NCI-H82 (cell line): ENCODE measurements around the gene USP6NL.
A peak's percentile ranks its signal among the peaks of the same experiment; 100 is the strongest.
"Not testable (repeated sequence)": the region's sequence is repeated elsewhere in the genome, so short reads cannot be mapped to it uniquely, and the experiment has no call there.

ENCODE experiments used
- DNase-seq: peaks from one replicate; lab custom pipeline; 2025; lab: John Stamatoyannopoulos, UW

USP6NL gene

DNA sequence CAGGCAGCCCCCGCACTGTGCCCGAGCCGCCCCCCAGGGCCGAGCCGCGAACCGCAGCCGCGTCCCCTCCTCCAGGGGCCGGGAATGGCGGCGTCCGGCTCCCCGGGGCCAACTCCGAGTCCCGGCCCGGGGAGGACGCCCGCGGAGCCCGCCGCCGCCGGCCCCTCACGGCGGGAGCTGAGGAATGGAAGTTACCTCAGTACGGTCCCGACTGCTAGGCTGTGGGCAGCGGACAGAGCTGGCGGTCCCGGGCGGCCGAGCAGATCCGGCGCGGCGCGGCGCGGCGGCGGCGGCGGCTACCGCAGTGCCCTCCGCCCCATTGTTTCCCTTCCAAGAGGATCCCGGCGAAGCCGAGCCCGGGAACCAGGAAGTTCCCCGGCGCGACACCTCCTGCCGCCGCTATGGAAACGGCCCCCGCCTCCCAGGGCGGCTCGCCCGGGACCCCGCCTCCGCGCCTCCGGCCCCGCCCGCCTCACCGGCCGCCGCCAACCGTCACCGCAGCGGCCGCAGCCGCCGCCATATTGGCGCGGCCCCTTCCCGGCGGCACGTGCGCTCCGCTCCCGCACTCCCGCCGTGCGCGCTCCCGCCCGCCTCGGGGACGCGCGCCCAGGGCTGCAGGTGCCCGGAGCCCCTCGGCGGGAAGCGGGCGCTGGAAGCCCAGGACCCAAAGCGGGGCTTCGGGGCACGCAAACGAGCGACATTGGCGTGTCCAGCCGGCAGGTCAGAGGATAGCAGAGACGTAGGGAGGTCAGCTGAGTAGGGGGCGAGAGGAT is at the start of gene USP6NL:
TSS of gene USP6NL (minus strand) at position 403 of the 773 bp plus-strand sequence. CDS start 14,016 bp downstream, outside the sequence.
- peak; percentile 68 for DNase-seq

DNA sequence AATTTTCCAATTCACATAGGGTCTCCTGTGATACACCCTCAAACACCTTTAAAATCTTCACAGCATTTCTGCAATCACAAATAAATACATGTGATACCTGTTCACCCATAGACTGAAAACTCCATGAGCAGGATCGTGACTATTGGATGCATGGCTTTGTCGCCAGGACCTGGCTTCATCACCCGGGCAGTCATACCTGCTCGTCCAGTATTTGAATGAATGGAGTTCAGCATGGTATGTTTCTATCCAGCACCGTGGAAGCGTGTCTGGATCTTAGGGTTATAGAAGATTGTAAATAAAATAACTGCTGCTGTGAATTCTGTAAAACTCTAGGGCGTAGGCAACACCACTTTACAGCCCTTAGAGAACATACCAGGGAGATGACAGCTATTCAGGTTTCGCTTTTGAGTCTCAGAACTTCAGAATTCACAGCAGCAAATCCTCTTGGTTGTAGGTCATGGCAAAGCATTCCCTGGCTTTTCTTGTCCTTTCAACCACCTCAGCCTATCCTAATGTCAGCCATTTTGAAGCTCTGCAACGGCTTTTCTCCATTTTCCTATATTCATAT is 47.4 kb upstream of the USP6NL start:
- DNase-seq = no peak

DNA sequence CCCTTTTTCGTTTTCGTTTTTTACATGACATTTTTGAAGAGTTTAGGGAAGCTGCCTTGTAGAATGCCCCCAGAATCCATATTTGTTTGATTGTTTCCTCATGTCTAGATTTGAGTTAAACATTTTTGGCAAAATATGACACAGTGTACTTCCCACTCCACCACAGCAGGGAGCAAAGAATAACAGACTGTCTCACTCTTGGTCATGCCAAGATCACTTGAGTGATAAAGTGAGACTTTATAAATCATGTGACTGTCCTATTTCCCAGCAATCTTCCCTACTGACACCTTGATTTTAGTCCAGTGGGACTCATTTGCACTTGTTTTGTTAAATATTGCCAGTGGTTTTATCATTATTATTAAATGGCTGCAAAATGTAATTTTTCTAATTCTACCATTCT is 44.4 kb upstream of the USP6NL start:
- no peak for DNase-seq

DNA sequence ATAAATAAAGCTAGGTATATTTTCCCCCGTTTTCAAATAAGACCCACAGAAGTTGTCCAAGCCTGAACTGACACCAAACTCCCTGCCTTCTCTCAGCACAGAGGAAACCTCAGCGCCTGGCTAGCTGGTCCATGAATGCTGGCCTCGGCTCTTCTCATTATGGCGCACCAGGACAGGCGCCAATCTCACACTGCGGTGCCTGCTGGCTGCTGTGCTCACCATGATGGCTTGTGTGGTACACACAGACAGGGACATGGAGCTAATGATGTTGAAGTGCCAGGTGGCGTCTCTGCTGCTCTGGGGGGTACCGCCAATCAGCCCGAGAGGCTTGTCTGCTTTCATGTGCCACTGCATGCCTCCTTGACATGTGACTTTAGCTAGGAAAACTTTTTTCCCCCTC is 43.2 kb upstream of the USP6NL start:
- no peak for DNase-seq

DNA sequence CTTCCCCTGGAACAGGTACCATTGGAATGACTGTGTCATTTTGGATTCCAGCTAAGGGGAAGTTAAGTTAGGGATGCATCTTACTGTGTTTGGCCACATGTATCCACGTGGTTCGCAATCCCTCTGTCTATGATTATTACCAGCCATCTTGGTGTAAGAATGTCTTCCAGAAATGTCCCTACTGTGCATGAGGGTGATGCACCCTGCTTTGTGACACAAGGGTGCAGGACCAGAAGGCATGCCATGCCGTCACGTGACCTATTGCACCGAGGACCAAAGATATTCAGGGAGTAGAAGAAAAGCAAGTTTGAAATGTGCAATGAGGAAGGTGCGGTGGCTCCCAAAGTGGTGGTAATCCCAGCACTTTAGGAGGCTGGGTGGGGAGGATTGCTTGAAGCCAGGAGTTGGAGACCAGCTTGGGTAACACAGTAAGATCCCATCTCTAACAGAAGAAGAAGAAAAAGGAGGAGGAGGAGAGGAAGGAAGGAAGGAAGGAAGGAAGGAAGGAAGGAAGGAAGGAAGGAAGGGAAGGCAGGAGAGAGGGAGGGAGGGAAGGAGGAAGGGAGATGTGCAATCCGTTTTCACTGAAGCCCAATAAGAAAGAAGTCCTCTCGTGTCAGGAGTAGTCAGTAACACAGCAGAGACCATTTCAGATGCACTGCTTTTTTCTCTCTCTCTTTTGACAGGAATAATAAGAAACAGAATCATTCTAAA is 42.5 kb upstream of the USP6NL start:
- DNase-seq = no peak

DNA sequence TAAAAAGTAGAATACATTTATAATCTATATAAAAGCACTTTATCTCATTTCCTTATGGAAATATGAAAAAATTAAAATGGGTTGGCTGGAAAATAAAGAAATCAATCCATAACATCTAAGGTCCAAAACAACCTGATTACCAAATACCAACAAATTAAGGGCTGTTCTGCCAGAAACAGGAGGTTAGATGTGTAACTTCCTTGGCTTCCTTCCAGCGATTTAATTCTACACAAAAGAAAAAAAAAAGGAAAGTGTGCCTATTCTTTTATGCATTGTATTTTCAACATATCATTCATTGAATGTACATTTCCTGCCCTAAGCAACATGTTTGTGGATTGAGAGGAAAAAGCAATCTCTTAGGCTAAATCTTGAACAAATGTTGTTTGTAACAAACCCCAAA is 36.2 kb upstream of the USP6NL start:
- DNase-seq = no peak

DNA sequence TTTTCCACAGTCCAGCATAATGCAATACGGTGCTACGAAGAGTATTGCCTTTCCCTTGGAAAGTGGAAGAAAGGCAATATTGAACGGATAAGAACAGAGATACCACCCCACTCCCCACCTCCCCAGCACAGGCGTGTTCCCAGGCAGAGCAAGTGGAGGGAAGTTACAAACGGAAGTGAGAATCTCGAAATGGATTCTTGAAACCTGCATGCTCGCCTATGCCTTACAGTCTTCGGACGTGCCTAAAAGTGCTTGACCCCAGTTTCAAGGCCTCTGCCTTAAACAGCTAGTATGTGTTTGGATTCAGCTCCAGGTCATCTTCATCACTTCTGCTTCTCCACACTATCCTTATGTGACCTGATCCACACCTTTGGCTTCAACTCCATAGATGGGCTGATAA is 35.0 kb upstream of the USP6NL start:
- DNase-seq = no peak

DNA sequence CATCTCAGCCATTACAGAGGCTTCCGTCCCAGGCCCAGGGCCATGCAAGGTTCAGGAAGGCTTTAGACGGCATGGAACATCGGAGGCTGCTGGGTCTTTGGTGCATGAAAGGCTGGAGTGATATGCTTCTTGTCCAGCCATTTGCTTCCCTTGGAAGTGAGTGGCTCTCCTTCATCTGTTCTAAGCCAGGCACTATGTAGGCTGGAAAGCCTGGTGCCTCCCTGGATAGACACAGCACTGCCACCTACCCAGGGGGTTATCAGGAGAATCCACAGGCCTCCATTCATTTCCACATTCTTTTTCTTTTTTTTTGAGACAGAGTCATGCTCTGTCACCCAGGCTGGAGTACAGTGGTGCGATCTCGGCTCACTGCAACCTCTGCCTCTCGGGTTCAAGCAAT is 31.6 kb upstream of the USP6NL start:
- no peak for DNase-seq

DNA sequence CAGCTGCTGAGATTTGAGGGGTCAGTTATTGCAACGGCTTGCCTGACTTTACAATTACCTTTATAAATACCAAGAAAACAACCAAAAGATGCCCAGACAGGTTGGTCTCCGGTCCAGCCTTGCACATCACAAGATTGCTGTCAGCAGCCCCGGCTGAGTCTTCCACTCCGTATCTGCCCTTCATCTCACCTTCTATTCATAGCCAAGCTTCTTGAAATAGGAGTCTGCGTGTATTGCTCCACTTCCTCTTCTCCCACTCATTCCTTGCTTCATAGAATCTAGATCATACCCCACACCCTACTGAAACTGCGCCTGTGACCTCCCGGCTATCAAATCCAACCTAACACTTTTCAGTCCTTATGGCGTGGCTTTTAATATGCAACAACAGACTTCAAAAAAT is 31.1 kb upstream of the USP6NL start:
- no peak for DNase-seq

DNA sequence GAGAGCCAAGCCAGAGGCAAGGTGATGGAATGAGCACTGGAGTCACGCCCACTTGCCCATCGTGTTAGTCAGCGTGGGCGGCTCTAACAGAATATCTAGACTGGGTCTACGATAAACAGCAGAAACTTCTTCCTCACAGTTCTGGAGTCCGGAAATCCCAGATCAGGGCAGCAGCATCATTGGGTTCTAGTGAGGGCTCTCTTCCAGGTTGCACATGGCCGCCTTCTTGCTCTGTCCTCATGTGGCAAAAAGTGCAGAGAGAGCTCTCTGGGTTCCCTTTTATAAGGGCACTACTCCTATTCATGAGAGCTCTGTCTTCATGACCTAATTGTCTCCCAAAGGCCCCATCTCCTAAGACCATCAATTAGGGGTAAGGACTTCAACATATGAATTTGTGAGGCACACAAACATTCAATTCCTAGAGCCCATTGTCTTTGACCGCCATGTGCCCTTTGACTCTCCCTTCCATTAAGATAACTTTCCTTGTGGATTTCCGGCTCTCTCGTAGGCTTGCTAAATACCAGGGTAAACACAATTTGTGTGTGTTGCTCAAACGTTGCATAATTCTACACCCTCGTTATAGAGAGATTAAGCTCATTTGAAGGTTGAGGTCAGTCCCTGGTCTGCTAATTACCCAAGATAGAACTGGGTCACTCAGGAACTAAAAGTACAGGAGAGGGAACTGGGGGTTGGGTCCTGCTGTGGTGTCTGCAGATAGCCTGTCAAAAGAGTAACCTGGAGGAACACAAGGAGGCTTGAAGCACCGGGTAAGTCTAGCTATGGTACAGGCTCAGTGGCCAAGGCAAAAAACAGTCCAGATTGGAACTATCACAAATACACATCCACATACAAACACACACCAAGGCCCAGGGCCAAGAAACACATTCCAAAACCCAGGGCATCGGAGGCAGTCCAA is 28.7 kb upstream of the USP6NL start:
- no peak for DNase-seq

DNA sequence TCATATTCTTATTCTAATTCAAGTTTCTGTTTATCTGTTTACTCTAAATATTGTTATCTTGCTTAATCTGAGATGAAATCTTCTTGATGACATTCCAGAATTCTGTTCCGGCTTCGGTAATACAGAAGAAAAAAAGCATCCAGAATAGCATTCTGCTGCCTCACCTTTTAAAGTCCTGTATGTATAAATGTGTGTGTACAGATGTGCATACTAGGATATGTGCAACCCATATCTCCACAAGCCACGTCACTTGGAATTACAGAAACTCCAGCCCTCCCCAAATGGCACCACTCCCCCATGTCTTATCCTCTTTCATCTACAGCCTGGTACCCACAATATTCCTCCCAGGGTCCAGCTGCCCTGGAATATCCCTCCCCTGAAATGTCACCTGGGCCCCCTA is 27.9 kb upstream of the USP6NL start:
- DNase-seq = no peak

DNA sequence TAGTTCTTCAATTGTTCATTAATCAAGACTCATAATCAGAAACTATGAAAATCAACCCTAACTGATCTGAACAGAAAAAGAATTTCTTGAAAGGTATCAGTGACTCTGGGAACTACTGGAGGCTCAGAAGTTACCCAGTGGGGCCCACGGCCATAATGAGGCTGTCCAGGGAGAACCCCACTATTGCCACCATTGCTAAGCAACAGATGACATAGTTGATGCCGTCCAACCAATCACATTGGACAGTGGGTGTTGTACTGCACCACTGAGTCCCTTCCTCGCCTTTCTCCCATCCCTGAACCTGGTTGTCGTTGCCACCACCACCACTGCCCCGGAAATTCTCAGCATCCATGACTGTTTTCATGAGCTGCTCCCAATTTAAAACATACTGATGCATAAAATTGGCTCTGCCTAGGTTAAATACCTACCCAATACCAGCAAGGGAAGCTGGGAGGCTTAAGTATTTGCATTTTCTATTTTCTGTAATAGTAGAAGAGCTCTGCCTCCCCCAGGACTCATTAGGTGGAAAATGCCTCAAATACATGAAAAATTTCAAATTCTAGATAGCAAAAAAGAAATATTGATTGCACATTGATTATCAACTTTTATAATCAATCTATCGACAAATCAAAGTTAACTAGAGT is 26.7 kb upstream of the USP6NL start:
- DNase-seq = no peak

DNA sequence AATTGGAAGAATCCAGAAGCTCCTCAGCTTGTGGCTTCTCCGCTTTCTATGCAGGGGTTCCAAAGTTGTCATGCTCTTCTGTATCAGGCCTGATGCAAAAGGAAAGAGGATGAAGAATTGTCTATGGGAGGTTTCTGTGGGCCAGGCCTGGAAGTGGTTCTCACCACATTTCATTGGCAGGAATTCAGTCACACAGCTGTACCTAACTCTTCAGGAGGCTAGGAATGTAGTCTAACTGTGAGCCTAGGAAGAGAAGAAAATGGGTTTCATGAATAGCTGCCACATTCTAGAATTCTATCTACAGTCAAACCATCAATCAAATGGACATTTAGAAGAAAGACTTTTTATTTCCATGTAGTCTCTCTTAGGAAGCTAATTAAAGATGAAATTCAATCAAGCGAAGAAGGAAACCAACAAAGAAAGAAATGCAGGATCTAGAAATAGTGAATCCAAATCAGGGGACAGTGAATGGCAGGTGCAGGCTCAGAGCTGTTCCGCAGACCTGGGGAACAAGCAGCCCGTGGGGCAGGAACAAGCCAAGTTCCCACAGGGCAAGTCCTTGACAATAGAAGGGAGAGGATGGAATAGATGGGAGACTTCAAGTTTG is 25.4 kb upstream of the USP6NL start:
- no peak for DNase-seq

DNA sequence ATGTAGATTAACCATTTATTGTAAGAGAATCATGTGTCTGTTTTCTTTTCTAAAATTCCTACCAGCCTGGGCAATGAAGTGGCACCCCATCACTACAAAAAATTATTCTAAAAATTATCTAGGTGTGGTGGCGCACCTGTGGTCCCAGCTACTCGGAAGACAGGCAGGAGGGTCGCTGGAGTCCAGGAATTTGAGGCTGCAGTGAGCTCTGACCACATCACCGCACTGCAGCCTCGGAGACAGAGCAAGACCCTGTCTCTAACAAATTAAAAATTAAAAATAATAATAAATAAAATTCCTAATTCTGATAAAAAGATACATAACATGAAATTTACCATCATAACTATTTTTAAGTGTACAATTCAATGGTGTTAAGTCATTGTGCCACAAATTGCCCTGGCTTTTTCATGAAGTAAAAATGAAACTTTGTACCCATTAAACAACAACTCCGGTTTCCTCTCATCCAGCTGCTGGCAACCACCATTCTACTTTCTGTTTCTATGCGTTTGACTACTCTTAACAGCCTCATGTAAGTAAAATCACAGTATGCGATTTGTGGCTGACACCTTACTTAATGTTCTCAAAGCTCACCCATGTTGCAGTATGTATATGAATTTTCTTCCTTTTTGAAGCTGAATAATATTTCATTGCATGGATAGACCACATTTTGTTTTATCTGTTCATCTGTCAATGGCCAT is 20.6 kb upstream of the USP6NL start:
- DNase-seq = no peak

DNA sequence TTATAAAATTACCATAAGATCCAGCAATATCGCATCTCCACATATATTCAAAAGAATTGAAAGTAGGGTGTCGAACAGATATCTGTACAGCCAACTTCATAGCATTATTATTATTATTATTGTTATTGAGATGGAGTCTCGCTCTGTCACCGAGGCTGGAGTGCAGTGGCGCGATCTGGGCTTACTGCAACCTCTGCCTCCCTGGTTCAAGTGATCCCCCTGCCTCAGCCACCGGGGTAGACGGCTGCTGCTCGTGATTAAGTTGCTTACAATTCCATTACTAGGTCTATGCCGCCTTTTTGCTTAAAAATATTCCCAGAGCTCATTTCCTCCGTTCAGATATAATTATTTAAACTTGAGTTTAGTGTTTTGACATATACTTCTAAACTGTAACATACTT is 19.8 kb upstream of the USP6NL start:
- DNase-seq = no peak

DNA sequence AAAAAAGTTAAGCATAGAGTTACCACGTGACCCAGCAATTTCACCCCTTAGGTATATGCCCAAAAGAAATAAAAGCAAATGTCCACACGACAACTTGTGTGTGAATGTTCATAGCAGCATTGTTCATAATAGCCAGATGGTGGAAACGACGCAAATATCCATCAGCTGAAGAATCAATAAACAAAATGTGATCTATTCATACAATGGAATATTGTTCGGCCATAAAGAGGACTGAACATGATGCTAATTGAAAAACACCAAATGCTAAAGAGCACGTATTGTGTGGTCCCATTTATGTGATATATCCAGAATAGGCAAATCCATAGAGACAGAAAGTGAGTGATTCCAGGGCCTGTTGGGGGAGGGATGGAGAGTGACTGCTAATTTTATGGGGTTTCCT is 18.3 kb upstream of the USP6NL start:
- no peak for DNase-seq

DNA sequence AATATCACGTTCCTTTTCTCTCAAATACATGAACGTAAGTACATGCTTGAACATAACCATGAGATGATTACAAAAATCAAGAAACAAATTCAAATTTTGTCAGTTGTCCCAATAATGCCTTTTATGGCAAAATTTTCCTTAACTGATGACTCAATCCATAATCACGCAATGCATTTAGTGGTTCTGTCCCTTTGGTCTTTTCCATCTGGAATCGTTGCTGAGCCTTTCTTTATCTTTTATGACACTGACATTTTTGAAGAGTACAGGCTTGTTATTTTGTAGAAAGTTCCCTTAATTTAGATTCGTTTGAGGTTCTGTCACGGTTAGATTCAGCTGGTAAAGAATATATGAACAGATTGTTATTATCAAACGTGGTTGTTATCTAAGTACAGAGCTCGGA is 16.5 kb upstream of the USP6NL start:
- not testable (repeated sequence) for DNase-seq

DNA sequence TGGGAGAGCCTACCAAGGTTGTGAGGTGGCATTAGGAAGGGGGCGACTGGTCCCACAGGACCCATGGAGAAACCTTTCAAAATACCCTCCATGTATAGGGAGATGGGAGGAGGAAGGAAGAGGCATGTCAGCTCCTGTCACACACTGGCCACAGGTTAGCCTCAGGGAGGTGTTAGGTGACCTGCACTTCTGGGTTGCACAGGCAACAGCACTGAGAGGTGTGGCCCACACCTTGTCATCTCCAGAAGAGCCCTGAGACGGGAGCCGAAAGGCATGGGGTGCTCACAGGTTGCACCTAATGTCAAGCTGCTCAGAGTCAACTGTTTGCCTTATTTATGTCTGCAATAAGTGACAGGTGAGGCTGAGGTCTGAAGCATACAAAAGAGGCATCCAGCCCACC is 14.6 kb upstream of the USP6NL start:
- DNase-seq = no peak

DNA sequence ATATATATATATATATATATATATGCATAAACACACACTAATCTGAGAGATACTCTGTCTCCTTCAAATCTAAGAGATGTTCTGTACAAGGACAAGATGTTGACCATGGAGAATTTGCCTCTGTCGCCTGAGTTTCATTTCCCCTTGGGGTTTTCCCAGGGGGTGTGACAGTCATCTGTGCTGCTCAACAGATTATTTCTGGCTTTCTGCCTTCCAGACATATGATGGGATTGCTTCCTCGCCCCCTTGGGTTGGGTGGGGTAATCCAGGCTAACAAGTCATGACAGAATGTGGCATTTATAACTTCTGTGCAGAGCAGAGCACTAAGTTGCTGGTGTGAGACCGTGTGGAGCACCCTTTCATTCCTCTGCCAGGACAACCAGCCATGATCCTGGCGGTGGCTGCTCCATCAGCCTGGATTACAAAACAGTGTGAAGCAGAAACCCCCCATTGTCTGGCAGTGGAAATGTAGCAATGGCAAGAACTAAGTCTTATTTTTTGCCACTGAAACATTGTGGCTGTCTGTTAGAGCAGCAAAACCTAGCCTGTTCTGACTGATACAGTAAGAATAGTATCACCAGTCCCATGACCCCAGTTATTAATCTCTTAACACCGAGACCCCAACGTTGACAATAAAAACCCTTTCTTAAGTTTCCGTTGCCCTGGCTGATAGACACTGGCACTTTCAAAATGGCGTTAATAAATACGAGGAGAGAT is 13.7 kb upstream of the USP6NL start:
- no peak for DNase-seq

DNA sequence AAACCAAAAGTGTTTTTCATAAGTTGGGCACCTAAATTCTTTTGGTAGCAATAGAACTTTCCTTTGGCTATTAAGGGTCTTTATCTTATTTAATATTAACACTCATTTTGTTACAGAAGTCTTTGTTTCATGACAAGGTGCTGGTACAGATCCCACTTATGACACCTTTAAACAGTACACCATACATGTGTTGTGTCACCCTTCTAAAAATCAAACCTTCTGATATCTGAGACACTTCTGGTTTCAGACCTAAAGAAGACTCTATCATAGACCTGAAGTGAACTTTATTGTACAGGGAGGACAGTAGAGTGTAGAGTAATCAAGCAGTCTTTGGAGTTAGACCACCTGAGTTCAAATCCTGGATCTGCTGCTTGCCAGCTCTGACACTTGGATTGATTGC is 5.8 kb upstream of the USP6NL start:
- no peak for DNase-seq
